ENCODE measurements around the gene MILR1. TPM values are rescaled to one million over a fixed set of nuclear protein-coding genes. Genes with fewer than 3 reads are reported as not detected.

The MILR1 gene
- total RNA-seq, 1 experiment from 2014 or later = not detected

GRCh38 chr17:64506576-64507412 lies 57.9 kb downstream of the MILR1 start, which contains the start of gene CEP95 (continued):
- TF ChIP-seq MYBL2 (CRISPR knock-in tag; IDR thresholded peaks at IDR 0.05) (peak; percentile 44), STAT6 (CRISPR knock-in tag; conservative IDR thresholded peaks at IDR 0.05; ENCODE audit: low read depth) (no peak), SP1 (CRISPR knock-in tag; conservative IDR thresholded peaks at IDR 0.05) (peak; percentile 79; the same call in 1 of the 2 replicates), ZNF425 (CRISPR knock-in tag; conservative IDR thresholded peaks at IDR 0.05) (no peak), ERG (CRISPR knock-in tag; IDR thresholded peaks at IDR 0.05) (no peak), KAT7 (CRISPR knock-in tag; IDR thresholded peaks at IDR 0.05; ENCODE audit: borderline replicate concordance) (peak; percentile 10; the same call in 1 of the 2 replicates), ZNF232 (CRISPR knock-in tag; IDR thresholded peaks at IDR 0.05) (0 out of 2 replicates have a peak, but pooled peaks have one; percentile 8), ZNF281 (CRISPR knock-in tag; IDR thresholded peaks at IDR 0.05) (0 out of 2 replicates have a peak, but pooled peaks have one; percentile 42), TEAD1 (CRISPR knock-in tag; IDR thresholded peaks at IDR 0.05) (peak; percentile 8; the same call in 1 of the 2 replicates), GABPB1 (CRISPR knock-in tag; IDR thresholded peaks at IDR 0.05) (peak; percentile 54; the same call in 1 of the 2 replicates)

GRCh38 chr17:64507413-64507782 lies 58.5 kb downstream of the MILR1 start:
- DNase-seq (ENCODE audit: low spot score) (no peak), ATAC-seq (peak; percentile 10)
- Mint-ChIP-seq H3K9me3 (no peaks in the 10 kb centered on the region), H3K4me3 (peak overlapping the region; percentile 98), H3K27me3 (ENCODE audit: low read depth) (no peaks in the 10 kb centered on the region; the same call in 1 of the 2 replicates), H3K4me1 (peaks cover 49% of the 10 kb centered on the region), H3K36me3 (peaks cover 71% of the 10 kb centered on the region), H3K27ac (peak overlapping the region; percentile 99)
- CTCF ChIA-PET = interaction anchor here (0.8 to 1.6 kb wide), 4 partner anchors 10 to 87 kb away, joined by 3 to 9 read pairs (median 8); partner anchors contain the start of gene POLG2
- POLR2A ChIA-PET = interaction anchor here (0.5 to 3.3 kb wide), 7 partner anchors 11 to 275 kb away, joined by 3 to 53 read pairs (median 3); partner anchors contain the start of gene POLG2
- TF ChIP-seq NR2C2 (CRISPR knock-in tag; IDR thresholded peaks at IDR 0.05) (no peak), SMAD3 (CRISPR knock-in tag; IDR thresholded peaks at IDR 0.05; ENCODE audit: borderline replicate concordance) (no peak), ATF2 (CRISPR knock-in tag; IDR thresholded peaks at IDR 0.05; ENCODE audit: borderline replicate concordance, low read depth) (no peak), TEAD1 (CRISPR knock-in tag; IDR thresholded peaks at IDR 0.05) (no peak), ZNF532 (CRISPR knock-in tag; IDR thresholded peaks at IDR 0.05; ENCODE audit: borderline replicate concordance) (no peak), CREM (CRISPR knock-in tag; IDR thresholded peaks at IDR 0.05) (no peak), ATF1 (CRISPR knock-in tag; IDR thresholded peaks at IDR 0.05) (no peak), SOX15 (CRISPR knock-in tag; IDR thresholded peaks at IDR 0.05) (no peak), RORB (CRISPR knock-in tag; IDR thresholded peaks at IDR 0.05) (no peak), FOXP1 (CRISPR knock-in tag; IDR thresholded peaks at IDR 0.05; ENCODE audit: borderline replicate concordance) (no peak), OVOL2 (CRISPR knock-in tag; IDR thresholded peaks at IDR 0.05; ENCODE audit: borderline replicate concordance) (no peak)
